GM23248 (cell line): ENCODE data around the gene SOX21. TPM values are rescaled to one million over a fixed set of nuclear protein-coding genes. Genes with fewer than 3 reads are reported as not detected.

Source experiments
- DNase-seq: peaks from one replicate; pipeline ENCODE4 v3.0.0-alpha.2; 2015
- H2AFZ ChIP-seq: fragments of 200-600 bp; sonication (generic); 2 replicates; pipeline ENCODE4 v1.6.1; 2016; ENCODE audit warnings: antibody characterized with exemption
- H3F3A ChIP-seq: fragments of 200-600 bp; sonication (generic); 2 replicates; pipeline ENCODE4 v1.6.1; 2016; ENCODE audit warnings: mild to moderate bottlenecking, antibody characterized with exemption, mixed run types; ENCODE audit not compliant: insufficient read depth
- H3K27ac ChIP-seq: fragments of 200-600 bp; sonication (generic); 2 replicates; pipeline ENCODE4 v1.5.1; 2016; ENCODE audit warnings: mild to moderate bottlenecking
- H3K27me3 ChIP-seq: fragments of 200-600 bp; sonication (generic); replicated peaks from 2 replicates; pipeline ENCODE4 v1.6.1; 2016; ENCODE audit warnings: mild to moderate bottlenecking; ENCODE audit not compliant: insufficient read depth
- H3K36me3 ChIP-seq: fragments of 200-600 bp; sonication (generic); 2 replicates; pipeline ENCODE4 v1.6.1; 2016; ENCODE audit warnings: low read depth, mild to moderate bottlenecking
- H3K4me1 ChIP-seq: fragments of 200-600 bp; sonication (generic); 2 replicates; pipeline ENCODE4 v1.6.1; 2016; ENCODE audit warnings: mild to moderate bottlenecking; ENCODE audit not compliant: insufficient read depth
- H3K4me2 ChIP-seq: fragments of 200-600 bp; sonication (generic); one replicate; pipeline ENCODE4 v1.6.1; 2016; ENCODE audit warnings: mild to moderate bottlenecking; ENCODE audit not compliant: unreplicated experiment
- H3K4me3 ChIP-seq: fragments of 200-600 bp; sonication (generic); 2 replicates; pipeline ENCODE4 v1.5.1; 2016; ENCODE audit warnings: mild to moderate bottlenecking
- H3K79me2 ChIP-seq: fragments of 200-600 bp; sonication (generic); 2 replicates; pipeline ENCODE4 v1.6.1; 2016; ENCODE audit warnings: mild to moderate bottlenecking; ENCODE audit not compliant: insufficient read depth
- H3K9ac ChIP-seq: fragments of 200-600 bp; sonication (generic); 2 replicates; pipeline ENCODE4 v1.6.1; 2016; ENCODE audit warnings: mild to moderate bottlenecking
- H3K9me2 ChIP-seq: fragments of 200-600 bp; sonication (generic); 2 replicates; pipeline ENCODE4 v1.6.1; 2016; ENCODE audit warnings: mixed run types, mild to moderate bottlenecking, moderate library complexity; ENCODE audit not compliant: insufficient read depth
- H3K9me3 ChIP-seq: fragments of 200-600 bp; sonication (generic); one replicate; pipeline ENCODE4 v1.6.1; 2017; ENCODE audit warnings: low read depth
- H4K20me1 ChIP-seq: fragments of 200-600 bp; sonication (generic); 2 replicates; pipeline ENCODE4 v1.6.0; 2016; ENCODE audit not compliant: insufficient read depth
- EZH2 ChIP-seq: fragments of 200-600 bp; sonication (generic); IDR thresholded peaks from 2 replicates; pipeline ENCODE4 v1.6.1; 2018; ENCODE audit warnings: antibody characterized with exemption, mild to moderate bottlenecking; ENCODE audit not compliant: insufficient read depth, poor library complexity, severe bottlenecking
- EZH2phosphoT487 ChIP-seq: fragments of 200-600 bp; sonication (generic); IDR thresholded peaks from 2 replicates; pipeline ENCODE4 v1.6.1; 2018; ENCODE audit warnings: antibody characterized with exemption, moderate library complexity, mild to moderate bottlenecking, low read depth; ENCODE audit not compliant: insufficient read depth
- WGBS, 2 experiments: methylation state at CpG; one replicate each; pipeline ENCODE4 v1.1.6; 2015 to 2017; ENCODE audit warnings: low lambda C conversion rate in 2 of 2, low coverage in 1 of 2; ENCODE audit errors: missing lambda C conversion rate in 2 of 2; 5-methylcytosine and 5-hydroxymethylcytosine counted together
- in situ Hi-C: fragments of 300-500 bp; cut with MboI; formaldehyde crosslinking; loops from 2 replicates; pipeline ENCODE4 v1.15.0; 2020
- polyA plus RNA-seq: library from polyadenylated mRNA; unstranded; fragments of >200 nt; fragmentation: Nextera tagmentation; extraction: Ambion mirVana; gene quantifications from 2 replicates; pipeline ENCODE4 v1.2.1, GENCODE V29; 2016
- total RNA-seq: library from RNA; depleted of rRNA; stranded (reverse); fragments of >200 nt; shearing (Covaris generic); gene quantifications from 2 replicates; pipeline ENCODE4 v1.2.3, GENCODE V29; 2014

The SOX21 gene
- total and polyA plus RNA-seq, 2 experiments from 2014 or later, result not detected

DNA sequence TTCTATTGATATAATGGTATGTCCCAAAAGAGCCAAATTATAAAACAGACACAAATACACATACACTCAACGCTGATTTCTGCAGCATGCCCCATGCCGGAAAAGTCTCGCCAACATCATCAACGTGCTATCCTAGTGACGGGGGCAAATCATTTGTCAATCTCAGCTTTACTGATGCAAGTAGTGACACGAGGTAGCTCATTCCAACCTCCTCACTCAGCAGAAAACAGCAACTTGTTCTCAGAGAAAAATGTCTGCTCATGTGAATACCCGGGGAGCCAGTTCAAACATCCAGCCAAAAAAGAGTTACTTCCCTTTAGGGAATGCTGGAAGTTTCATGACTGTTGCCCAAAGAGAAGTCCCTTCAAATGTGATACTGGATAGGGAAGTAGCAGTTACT, 46.3 kb downstream of the SOX21 start:
- Histone ChIP-seq H3K4me2 (no peak overlapping the region), H3K9me3 (no peaks in the 10 kb centered on the region), H3K9me2 (no peaks in the 10 kb centered on the region), H4K20me1 (no peaks in the 10 kb centered on the region), H2AFZ (no peak overlapping the region), H3K79me2 (no peaks in the 10 kb centered on the region), H3K9ac (no peak overlapping the region), H3K4me1 (no peaks in the 10 kb centered on the region), H3K4me3 (no peak overlapping the region), H3F3A (no peaks in the 10 kb centered on the region), H3K36me3 (no peaks in the 10 kb centered on the region), H3K27ac (no peak overlapping the region), H3K27me3 (peaks cover 40% of the 10 kb centered on the region)
- WGBS, 2 experiments, result 69 to 75% methylated on average over 7 of the region's 7 CpGs
- TF ChIP-seq EZH2phosphoT487 (no peak), EZH2 (no peak)
- no peak for DNase-seq
- in situ Hi-C loops, result loop anchor here (25.0 kb wide), 1 partner anchor 496 kb away; no protein-coding TSS in a partner anchor

DNA sequence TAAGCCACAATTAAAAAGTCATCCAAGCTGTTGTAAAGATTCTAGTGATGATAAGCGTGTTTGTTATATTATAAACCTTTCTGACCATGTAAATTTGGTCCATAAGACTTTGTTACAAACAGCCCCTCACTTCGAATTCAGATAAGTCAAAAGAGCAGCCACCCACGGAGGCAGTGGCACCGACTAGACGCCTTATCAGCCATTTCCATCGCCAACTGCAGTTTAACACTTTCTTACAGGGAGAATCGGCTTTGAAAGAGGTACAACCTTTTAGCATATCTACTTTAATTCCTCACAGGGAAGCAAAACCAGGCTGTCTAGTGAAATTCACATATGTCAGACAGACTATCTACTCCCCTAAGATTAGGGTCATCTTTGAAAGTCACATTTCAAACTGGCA, 47.5 kb downstream of the SOX21 start:
- H3K9me2 ChIP-seq, result no peaks in the 10 kb centered on the region
- DNase-seq, result no peak
- H2AFZ ChIP-seq, result no peak overlapping the region
- H3K27ac ChIP-seq, result no peak overlapping the region
- H3K4me2 ChIP-seq, result no peak overlapping the region
- H3K9ac ChIP-seq, result no peak overlapping the region
- H3K79me2 ChIP-seq, result no peaks in the 10 kb centered on the region
- 26 to 29% methylated on average over 7 of the region's 7 CpGs for WGBS, 2 experiments
- no peaks in the 10 kb centered on the region for H3K36me3 ChIP-seq
- no peaks in the 10 kb centered on the region for H3F3A ChIP-seq
- H3K9me3 ChIP-seq, result no peaks in the 10 kb centered on the region
- no peaks in the 10 kb centered on the region for H3K4me1 ChIP-seq
- TF ChIP-seq EZH2phosphoT487 (no peak), EZH2 (no peak)
- in situ Hi-C loops, result loop anchor here (25.0 kb wide), 1 partner anchor 497 kb away; no protein-coding TSS in a partner anchor
- H3K27me3 ChIP-seq, result peaks cover 40% of the 10 kb centered on the region
- no peaks in the 10 kb centered on the region for H4K20me1 ChIP-seq
- H3K4me3 ChIP-seq, result no peak overlapping the region

DNA sequence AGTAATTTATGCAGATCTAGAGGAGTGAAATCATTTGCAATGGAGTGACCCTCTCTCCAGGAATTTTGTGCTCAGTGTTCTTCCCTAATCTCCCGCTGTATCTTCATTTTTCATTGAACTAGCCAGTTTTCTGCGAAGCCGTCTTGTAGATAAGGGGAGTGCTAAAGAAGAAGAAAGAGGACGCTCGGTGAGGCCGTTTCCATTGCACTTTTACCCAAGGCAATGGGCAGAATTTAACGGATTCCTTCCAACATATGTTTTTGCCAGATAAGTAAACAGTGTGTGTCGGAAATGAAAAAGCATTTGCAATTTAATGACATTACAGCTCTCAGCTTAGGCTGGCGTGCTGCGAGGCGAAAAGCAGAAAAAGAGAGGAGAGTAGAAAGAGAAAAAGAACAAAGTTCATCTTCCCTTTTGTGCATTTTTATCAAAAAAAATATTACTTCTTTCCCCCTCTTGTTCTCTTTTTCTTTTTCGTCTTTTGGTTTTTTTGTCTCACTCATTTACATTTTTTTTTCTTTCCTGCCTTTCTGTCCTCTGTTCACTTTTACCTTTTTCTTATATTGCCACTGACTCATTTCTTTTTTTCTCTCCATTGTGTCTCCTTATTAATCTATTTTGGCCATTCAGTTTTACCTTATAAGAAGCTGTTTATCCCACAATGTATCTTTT, 49.9 kb downstream of the SOX21 start:
- TF ChIP-seq EZH2phosphoT487 (no peak), EZH2 (no peak)
- no peak overlapping the region for H2AFZ ChIP-seq
- H3K4me2 ChIP-seq, result no peak overlapping the region
- H3K9me3 ChIP-seq, result no peaks in the 10 kb centered on the region
- H3K36me3 ChIP-seq, result no peaks in the 10 kb centered on the region
- DNase-seq, result no peak
- H3K9ac ChIP-seq, result no peak overlapping the region
- 33 to 41% methylated on average over 12 of the region's 12 CpGs for WGBS, 2 experiments
- in situ Hi-C loops, result loop anchor here (25.0 kb wide), 1 partner anchor 500 kb away; no protein-coding TSS in a partner anchor
- peaks cover 40% of the 10 kb centered on the region for H3K27me3 ChIP-seq
- no peaks in the 10 kb centered on the region for H4K20me1 ChIP-seq
- H3K4me1 ChIP-seq, result peaks cover 2% of the 10 kb centered on the region
- H3K79me2 ChIP-seq, result no peaks in the 10 kb centered on the region
- no peak overlapping the region for H3K27ac ChIP-seq
- no peaks in the 10 kb centered on the region for H3K9me2 ChIP-seq
- H3K4me3 ChIP-seq, result no peak overlapping the region
- H3F3A ChIP-seq, result peaks cover 7% of the 10 kb centered on the region

DNA sequence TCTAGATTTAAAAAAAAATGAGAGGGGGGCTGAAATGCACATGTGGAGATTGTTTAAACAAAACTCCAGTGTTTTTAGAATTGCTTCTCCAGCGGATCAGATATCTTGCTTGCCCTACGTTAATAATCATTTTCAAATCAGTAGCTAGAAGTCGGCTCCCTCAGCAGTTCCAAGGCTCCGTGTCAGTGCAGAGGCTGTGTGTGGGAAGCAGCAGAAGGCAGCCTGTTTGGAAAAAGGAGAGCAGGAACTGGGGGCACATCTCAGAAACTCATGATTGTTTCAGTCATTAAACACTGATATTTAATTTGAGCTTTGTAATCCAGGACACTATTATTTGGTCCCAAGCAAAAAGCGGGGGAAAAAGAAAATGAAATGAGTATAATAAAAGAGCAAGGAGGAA, 50.9 kb downstream of the SOX21 start:
- Histone ChIP-seq H2AFZ (no peak overlapping the region), H3K9me2 (no peaks in the 10 kb centered on the region), H4K20me1 (no peaks in the 10 kb centered on the region), H3K9ac (no peak overlapping the region), H3K27ac (no peak overlapping the region), H3K9me3 (no peaks in the 10 kb centered on the region), H3K4me1 (peaks cover 8% of the 10 kb centered on the region), H3K4me2 (no peak overlapping the region), H3K27me3 (peaks cover 40% of the 10 kb centered on the region), H3F3A (peaks cover 13% of the 10 kb centered on the region), H3K79me2 (no peaks in the 10 kb centered on the region), H3K36me3 (no peaks in the 10 kb centered on the region), H3K4me3 (no peak overlapping the region)
- no peak for DNase-seq
- WGBS, 2 experiments, result 65% methylated on average over 5 of the region's 5 CpGs
- TF ChIP-seq EZH2phosphoT487 (no peak), EZH2 (no peak)
- in situ Hi-C loops, result loop anchor here (25.0 kb wide), 1 partner anchor 501 kb away; no protein-coding TSS in a partner anchor
